ENCODE data around the gene RBFOX2. TPM values are rescaled to one million over a fixed set of nuclear protein-coding genes. Genes with fewer than 3 reads are reported as not detected.
"Not testable (repeated sequence)": the region's sequence is repeated elsewhere in the genome, so short reads cannot be mapped to it uniquely, and the experiment has no call there.

Gene RBFOX2
- total RNA-seq, 1 experiment from 2014 or later, result 147 TPM

GRCh38 chr22:35804421-35804820 lies 224.2 kb downstream of the RBFOX2 start:
- peaks cover 54% of the 10 kb centered on the region for H3K36me3 ChIP-seq
- H3K4me1 ChIP-seq, result no peaks in the 10 kb centered on the region
- no peaks in the 10 kb centered on the region for H3K9me3 ChIP-seq (replicated peaks)
- no peaks in the 10 kb centered on the region for H3K27me3 ChIP-seq
- H3K27ac ChIP-seq, result no peak overlapping the region
- no peak overlapping the region for H3K4me3 ChIP-seq
- DNase-seq, result no peak

- Histone ChIP-seq H3K27me3 (no peaks in the 10 kb centered on the region), H3K4me3 (no peak overlapping the region), H3K27ac (no peak overlapping the region), H3K36me3 (peaks cover 52% of the 10 kb centered on the region), H3K4me1 (no peaks in the 10 kb centered on the region), H3K9me3 (replicated peaks) (no peaks in the 10 kb centered on the region)
- DNase-seq, result no peak
Measured at GRCh38 chr22:35802885-35803284, 225.7 kb downstream of the RBFOX2 start.

DNA sequence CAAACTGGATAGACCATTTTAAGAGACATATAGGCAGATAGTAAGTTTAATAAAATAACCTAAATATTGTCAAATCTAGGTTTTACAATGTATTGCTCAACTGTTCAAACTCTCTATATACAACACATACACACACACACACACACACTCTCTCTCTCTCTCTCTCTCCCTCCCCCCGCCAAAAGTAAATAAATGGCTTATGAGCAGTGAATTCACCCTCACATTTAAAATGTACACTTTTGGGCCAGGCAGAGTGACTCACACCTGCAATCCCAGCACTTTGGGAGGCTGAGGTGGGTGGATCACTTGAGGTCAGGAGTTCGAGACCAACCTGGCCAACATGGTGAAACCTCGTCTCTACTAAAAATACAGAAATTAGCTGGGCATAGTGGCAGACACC lies 227.3 kb downstream of the RBFOX2 start:
- not testable (repeated sequence) for H3K4me1 ChIP-seq; H3K27me3 ChIP-seq; DNase-seq; H3K9me3 ChIP-seq (replicated peaks); H3K4me3 ChIP-seq; H3K27ac ChIP-seq
- H3K36me3 ChIP-seq, result peaks cover 50% of the 10 kb centered on the region

GRCh38 chr22:35799150-35799549 lies 229.5 kb downstream of the RBFOX2 start:
- no peak for DNase-seq
- no peak overlapping the region for H3K4me3 ChIP-seq
- peaks cover 35% of the 10 kb centered on the region for H3K36me3 ChIP-seq
- no peaks in the 10 kb centered on the region for H3K27me3 ChIP-seq
- H3K27ac ChIP-seq, result no peak overlapping the region
- H3K4me1 ChIP-seq, result no peaks in the 10 kb centered on the region
- H3K9me3 ChIP-seq (replicated peaks), result no peaks in the 10 kb centered on the region

GRCh38 chr22:35797411-35797810 lies 231.2 kb downstream of the RBFOX2 start:
- Histone ChIP-seq H3K27me3 (no peaks in the 10 kb centered on the region), H3K4me3 (no peak overlapping the region), H3K36me3 (peaks cover 27% of the 10 kb centered on the region), H3K27ac (no peak overlapping the region), H3K9me3 (replicated peaks) (no peaks in the 10 kb centered on the region), H3K4me1 (0 out of 2 replicates have a peak, but pooled peaks cover 3% of the 10 kb centered on the region)
- no peak for DNase-seq

- Histone ChIP-seq H3K27me3 (no peaks in the 10 kb centered on the region), H3K9me3 (replicated peaks) (no peaks in the 10 kb centered on the region), H3K4me3 (no peak overlapping the region), H3K36me3 (peaks cover 21% of the 10 kb centered on the region), H3K27ac (no peak overlapping the region), H3K4me1 (0 out of 2 replicates have a peak, but pooled peaks cover 3% of the 10 kb centered on the region)
- DNase-seq, result no peak
Measured at GRCh38 chr22:35795476-35795875, 233.1 kb downstream of the RBFOX2 start.

- Histone ChIP-seq H3K27me3 (no peaks in the 10 kb centered on the region), H3K36me3 (peaks cover 26% of the 10 kb centered on the region), H3K4me3 (no peak overlapping the region), H3K9me3 (replicated peaks) (no peaks in the 10 kb centered on the region), H3K4me1 (0 out of 2 replicates have a peak, but pooled peaks cover 3% of the 10 kb centered on the region), H3K27ac (no peak overlapping the region)
- DNase-seq, result no peak
Measured at GRCh38 chr22:35792506-35792905, 236.1 kb downstream of the RBFOX2 start.

DNA sequence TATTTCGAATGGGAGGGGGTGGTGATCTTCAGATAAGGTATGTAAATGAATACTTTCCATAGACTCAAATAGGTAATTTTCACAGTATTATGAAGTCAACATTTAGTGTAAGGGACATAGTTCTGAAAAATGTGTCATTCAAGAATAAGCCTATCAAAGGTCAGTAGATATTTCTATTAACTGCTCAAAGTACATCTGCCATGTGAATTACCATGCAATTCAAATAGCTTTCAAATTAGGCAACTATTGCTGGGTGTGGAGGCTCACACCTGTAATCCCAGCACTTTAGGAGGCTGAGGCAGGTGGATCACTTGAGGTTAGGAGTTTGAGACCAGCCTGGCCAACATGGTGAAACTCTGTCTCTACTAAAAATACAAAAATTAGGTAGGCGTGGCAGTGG lies 236.8 kb downstream of the RBFOX2 start:
- not testable (repeated sequence) for H3K4me1 ChIP-seq; H3K27me3 ChIP-seq; H3K27ac ChIP-seq; H3K4me3 ChIP-seq; DNase-seq; H3K9me3 ChIP-seq (replicated peaks)
- peaks cover 22% of the 10 kb centered on the region for H3K36me3 ChIP-seq

DNA sequence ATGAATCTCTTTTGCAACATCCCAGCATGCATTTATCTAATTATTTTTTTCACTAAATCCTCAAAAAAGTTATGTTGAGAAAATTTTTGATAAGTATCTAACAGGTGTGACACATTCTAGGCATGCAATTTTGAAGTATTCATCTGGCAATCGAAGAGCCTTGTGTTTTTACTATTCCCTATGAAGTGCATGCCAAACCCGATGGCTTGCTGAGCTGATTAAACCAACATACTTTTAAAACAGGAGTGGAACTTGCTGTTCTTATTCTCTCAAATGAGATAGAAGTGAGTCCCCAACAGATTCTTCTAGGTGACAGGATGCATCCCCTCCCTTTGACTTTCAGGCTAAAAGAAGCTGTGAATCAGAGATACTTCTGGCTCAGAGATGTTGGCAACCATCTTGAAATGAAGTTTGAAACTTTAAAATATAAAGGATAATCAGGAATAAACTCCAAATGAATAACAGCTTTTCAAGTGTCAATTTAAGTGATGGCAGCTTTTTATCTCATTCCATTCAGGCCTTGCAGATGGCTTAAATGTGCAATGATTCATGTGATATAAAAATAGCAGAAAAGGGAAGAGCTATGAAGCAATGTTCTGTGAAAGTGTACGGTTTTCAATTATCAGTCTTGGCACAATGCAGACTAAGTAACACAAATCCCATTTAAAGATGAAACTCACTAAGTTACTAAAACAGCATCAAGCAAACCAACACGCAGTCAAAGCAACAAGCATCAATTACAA lies 243.3 kb downstream of the RBFOX2 start:
- H3K4me3 ChIP-seq, result no peak overlapping the region
- DNase-seq, result no peak
- H3K9me3 ChIP-seq (replicated peaks), result no peaks in the 10 kb centered on the region
- peaks cover 5% of the 10 kb centered on the region for H3K4me1 ChIP-seq
- peaks cover 26% of the 10 kb centered on the region for H3K36me3 ChIP-seq
- H3K27me3 ChIP-seq, result no peaks in the 10 kb centered on the region
- H3K27ac ChIP-seq, result no peak overlapping the region

GRCh38 chr22:35784633-35785032 lies 244.0 kb downstream of the RBFOX2 start:
- Histone ChIP-seq H3K27ac (no peak overlapping the region), H3K4me3 (no peak overlapping the region), H3K36me3 (peaks cover 22% of the 10 kb centered on the region), H3K4me1 (peaks cover 5% of the 10 kb centered on the region), H3K27me3 (no peaks in the 10 kb centered on the region), H3K9me3 (replicated peaks) (no peaks in the 10 kb centered on the region)
- DNase-seq, result no peak

DNA sequence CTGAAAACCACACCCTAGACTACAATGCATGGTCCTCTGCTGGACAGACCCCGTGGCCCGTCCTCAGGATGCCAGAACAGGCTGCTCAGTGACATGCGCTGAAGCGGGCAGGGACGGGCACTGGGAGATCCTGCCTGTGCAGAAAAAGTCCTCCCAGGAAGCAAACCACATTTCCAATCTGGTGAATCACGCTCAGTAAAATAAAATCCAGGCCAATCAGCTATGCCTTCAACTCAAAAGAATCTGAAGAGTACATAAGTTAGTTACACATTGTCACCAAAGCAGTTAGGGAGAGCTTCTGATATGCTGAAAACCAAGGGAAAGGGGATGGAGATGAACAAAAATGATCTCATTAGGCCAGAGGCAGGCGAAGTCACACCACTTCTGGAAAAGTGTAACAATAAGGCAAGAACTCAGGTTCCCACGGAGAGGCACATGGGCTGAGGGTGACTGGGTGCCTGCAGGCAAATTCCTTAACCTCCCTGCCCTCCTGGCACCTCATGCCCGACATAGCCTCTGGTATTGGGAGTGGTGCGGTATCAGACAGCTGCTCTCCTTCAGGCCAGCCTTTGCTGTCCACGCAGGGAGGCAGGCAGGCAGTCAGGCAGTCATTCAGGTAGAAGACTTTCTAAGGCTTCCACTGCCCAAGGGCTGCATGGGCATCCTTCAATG lies 244.5 kb downstream of the RBFOX2 start:
- H3K4me1 ChIP-seq, result peaks cover 5% of the 10 kb centered on the region
- H3K27ac ChIP-seq, result no peak overlapping the region
- H3K4me3 ChIP-seq, result no peak overlapping the region
- DNase-seq, result no peak
- no peaks in the 10 kb centered on the region for H3K27me3 ChIP-seq
- H3K36me3 ChIP-seq, result peaks cover 20% of the 10 kb centered on the region
- no peaks in the 10 kb centered on the region for H3K9me3 ChIP-seq (replicated peaks)

DNA sequence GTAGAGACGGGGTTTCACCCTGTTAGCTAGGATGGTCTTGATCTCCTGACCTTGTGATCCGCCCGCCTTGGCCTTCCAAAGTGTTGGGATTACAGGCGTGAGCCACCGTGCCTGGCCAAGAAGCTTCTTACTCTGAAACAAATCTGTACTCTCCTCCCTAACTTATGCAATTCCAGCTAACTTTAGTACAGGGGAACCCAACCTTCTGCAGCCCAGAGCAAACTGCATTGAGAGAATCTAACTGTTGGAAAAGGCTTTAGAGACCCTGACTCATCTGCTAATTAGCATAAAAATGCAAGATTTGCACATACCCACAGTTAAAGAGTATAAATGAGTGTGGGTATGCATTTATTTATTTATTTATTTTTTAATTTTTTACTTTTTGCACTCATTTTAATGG lies 246.1 kb downstream of the RBFOX2 start:
- Histone ChIP-seq H3K27ac (no peak overlapping the region), H3K4me3 (no peak overlapping the region), H3K36me3 (peaks cover 13% of the 10 kb centered on the region), H3K9me3 (replicated peaks) (no peaks in the 10 kb centered on the region), H3K27me3 (no peaks in the 10 kb centered on the region), H3K4me1 (peaks cover 5% of the 10 kb centered on the region)
- no peak for DNase-seq

DNA sequence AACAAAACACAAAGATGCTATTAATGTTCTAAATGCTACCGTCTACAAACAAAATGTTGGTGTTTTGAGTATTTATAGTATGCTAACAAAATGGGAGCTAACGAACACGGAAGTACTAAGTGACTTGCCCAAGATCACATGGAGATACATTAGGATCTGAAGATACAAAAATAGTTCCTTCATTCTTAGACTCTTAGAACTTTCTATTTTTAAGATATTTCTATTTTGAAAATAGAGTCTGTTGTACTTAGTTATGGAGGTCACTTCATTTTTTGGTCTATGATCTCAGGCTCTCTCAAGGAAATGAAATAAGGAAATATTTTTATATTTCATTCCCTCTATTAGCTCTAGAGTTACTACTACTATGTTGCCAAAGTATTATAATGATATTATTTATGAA lies 246.7 kb downstream of the RBFOX2 start:
- H3K4me3 ChIP-seq, result no peak overlapping the region
- H3K36me3 ChIP-seq, result peaks cover 13% of the 10 kb centered on the region
- H3K4me1 ChIP-seq, result peaks cover 5% of the 10 kb centered on the region
- H3K27ac ChIP-seq, result no peak overlapping the region
- no peaks in the 10 kb centered on the region for H3K9me3 ChIP-seq (replicated peaks)
- no peak for DNase-seq
- no peaks in the 10 kb centered on the region for H3K27me3 ChIP-seq

DNA sequence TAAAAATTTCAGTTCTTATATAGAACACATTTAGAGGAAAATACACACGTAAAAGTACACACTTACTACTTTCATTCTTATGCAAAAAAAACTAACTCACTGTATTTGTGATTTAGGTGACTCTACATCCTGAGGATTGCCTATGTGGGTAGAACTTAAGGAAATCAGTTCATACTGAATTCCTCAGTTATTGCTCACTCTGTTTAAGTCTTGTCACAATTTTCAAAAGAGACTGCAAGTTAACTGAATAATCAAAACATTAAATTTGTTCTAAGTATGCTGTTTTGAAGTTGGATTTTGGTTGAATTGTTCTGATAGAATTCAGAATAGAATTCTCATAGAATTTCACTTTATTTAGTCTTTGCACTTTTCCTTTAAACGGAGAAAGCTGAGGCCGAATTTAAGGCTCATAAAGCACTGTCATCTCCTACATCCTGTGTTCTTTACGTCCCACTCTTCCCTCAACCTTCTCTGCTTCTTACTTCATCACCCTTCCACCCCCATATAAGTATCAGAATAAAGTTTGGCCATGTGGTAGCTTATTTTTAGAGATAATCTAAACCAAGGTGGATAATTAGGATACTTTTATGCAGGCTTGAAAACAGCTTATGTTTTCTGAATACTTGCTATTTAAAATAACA lies 251.2 kb downstream of the RBFOX2 start:
- no peak overlapping the region for H3K4me3 ChIP-seq
- no peaks in the 10 kb centered on the region for H3K9me3 ChIP-seq (replicated peaks)
- H3K36me3 ChIP-seq, result peaks cover 21% of the 10 kb centered on the region
- no peaks in the 10 kb centered on the region for H3K27me3 ChIP-seq
- no peak overlapping the region for H3K27ac ChIP-seq
- no peaks in the 10 kb centered on the region for H3K4me1 ChIP-seq
- no peak for DNase-seq

DNA sequence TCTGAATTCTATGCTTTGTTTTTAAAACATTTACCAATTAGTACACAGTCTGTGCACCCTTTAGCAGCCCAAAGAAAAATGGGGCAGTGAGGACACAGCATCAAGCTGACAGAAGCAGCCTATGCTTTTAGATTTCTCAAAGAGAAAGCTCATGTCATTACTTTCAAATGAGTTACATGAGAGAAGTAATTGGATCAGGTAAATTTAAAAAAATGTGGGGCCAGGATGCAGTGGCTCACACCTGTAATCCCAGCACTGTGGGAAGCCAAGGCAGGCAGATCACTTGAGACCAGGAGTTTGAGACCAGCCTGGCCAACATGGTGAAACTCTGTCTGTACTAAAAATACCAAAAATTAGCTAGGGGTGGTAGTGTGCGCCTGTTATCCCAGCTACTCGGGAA lies 253.3 kb downstream of the RBFOX2 start:
- H3K36me3 ChIP-seq, result peaks cover 13% of the 10 kb centered on the region
- no peak for DNase-seq
- H3K27me3 ChIP-seq, result no peaks in the 10 kb centered on the region
- no peaks in the 10 kb centered on the region for H3K9me3 ChIP-seq (replicated peaks)
- H3K4me3 ChIP-seq, result no peak overlapping the region
- no peaks in the 10 kb centered on the region for H3K4me1 ChIP-seq
- H3K27ac ChIP-seq, result no peak overlapping the region

All from SJCRH30 (cell line).